Measurements from ENCODE around the gene IQSEC1.

- TF ChIP-seq CEBPB (IDR thresholded peaks at IDR 0.05) (no peak), ESRRA (IDR thresholded peaks at IDR 0.05; ENCODE audit: borderline replicate concordance, low read length) (no peak), BHLHE40 (IDR thresholded peaks at IDR 0.05; ENCODE audit: low read depth, low read length) (no peak)
- TF ChIP-seq, protein P1, sequence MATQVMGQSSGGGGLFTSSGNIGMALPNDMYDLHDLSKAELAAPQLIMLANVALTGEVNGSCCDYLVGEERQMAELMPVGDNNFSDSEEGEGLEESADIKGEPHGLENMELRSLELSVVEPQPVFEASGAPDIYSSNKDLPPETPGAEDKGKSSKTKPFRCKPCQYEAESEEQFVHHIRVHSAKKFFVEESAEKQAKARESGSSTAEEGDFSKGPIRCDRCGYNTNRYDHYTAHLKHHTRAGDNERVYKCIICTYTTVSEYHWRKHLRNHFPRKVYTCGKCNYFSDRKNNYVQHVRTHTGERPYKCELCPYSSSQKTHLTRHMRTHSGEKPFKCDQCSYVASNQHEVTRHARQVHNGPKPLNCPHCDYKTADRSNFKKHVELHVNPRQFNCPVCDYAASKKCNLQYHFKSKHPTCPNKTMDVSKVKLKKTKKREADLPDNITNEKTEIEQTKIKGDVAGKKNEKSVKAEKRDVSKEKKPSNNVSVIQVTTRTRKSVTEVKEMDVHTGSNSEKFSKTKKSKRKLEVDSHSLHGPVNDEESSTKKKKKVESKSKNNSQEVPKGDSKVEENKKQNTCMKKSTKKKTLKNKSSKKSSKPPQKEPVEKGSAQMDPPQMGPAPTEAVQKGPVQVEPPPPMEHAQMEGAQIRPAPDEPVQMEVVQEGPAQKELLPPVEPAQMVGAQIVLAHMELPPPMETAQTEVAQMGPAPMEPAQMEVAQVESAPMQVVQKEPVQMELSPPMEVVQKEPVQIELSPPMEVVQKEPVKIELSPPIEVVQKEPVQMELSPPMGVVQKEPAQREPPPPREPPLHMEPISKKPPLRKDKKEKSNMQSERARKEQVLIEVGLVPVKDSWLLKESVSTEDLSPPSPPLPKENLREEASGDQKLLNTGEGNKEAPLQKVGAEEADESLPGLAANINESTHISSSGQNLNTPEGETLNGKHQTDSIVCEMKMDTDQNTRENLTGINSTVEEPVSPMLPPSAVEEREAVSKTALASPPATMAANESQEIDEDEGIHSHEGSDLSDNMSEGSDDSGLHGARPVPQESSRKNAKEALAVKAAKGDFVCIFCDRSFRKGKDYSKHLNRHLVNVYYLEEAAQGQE (IDR thresholded peaks at IDR 0.05) = no peak
These were observed 12.0 kb upstream of the IQSEC1 start for GRCh38 chr3:13085081-13085845.

Data from A549 (cell line).